HG03521 (cell line): ENCODE results near the gene CIROP.
"Not testable (repeated sequence)": the region's sequence is repeated elsewhere in the genome, so short reads cannot be mapped to it uniquely, and the experiment has no call there.

Source experiments
- ATAC-seq: cut with Tn5 transposase; IDR thresholded peaks from one replicate; pipeline ENCODE4 v1.9.1; 2021; ENCODE audit warnings: mild to moderate bottlenecking, moderate library complexity; ENCODE audit not compliant: unreplicated experiment

Gene CIROP

GRCh38 chr14:23115039-23115731, 10.4 kb upstream of the CIROP start:
- ATAC-seq = no peak

DNA sequence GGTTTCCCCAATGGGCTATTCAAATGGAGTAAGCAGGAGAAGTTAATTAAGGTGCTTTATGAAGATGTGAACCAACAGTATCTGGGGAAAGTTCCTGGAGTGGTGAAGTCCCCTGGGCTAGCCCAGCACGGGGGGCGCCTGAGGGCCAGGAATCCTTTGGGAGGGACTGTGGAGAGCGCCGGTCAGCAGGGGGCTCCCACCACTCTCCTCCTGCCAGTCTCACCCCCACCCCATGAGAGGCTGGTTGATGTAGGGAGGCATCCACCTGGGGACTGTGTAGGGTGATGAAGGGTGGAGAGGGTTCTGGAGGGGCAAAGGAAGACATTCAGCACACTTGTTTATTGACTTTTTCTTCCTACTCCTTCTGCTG, 9.9 kb upstream of the CIROP start:
- ATAC-seq = no peak

GRCh38 chr14:23114120-23114458, 9.3 kb upstream of the CIROP start:
- no peak for ATAC-seq

- no peak for ATAC-seq
These were observed 8.8 kb upstream of the CIROP start for GRCh38 chr14:23113431-23114119.

DNA sequence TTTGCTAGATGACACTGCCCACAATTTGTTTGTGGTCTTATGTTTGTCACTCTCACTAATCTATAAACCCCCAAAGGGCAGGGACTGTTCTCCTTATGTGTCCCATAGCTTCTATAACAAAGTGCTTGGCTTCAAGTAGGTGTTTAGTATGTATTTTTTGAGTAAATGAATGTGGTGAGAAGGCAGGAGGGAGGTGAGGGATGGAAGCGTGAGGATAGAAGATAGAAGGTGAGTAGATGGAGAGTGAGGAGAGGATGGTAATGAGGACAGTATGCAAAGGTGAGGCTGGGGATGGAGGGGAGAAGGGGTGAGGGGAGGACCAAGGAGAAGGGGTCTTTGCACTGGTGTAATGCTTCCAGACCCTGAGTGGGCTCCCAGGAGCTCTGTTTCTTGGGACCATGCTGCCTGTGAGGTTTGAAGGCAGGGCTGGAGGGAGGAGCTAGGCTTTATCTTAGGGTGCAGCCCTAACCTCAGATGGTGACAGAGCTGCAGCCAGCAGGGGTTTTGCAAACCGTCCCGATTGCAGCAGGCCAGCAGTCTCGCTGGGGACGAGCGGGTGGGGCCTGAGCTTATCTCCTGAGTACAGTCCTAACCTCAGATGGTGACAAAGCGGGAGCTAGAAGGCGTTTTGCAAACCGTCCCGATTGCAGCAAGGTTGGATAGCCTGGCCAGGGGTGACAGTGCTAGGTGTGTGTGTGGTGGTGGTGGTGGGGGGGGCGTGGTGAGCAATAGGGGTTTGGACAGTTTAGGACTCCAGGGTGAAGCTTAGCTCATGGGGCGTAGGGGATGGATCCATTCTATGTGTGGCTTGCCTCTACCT, 7.8 kb upstream of the CIROP start:
- no peak for ATAC-seq

DNA sequence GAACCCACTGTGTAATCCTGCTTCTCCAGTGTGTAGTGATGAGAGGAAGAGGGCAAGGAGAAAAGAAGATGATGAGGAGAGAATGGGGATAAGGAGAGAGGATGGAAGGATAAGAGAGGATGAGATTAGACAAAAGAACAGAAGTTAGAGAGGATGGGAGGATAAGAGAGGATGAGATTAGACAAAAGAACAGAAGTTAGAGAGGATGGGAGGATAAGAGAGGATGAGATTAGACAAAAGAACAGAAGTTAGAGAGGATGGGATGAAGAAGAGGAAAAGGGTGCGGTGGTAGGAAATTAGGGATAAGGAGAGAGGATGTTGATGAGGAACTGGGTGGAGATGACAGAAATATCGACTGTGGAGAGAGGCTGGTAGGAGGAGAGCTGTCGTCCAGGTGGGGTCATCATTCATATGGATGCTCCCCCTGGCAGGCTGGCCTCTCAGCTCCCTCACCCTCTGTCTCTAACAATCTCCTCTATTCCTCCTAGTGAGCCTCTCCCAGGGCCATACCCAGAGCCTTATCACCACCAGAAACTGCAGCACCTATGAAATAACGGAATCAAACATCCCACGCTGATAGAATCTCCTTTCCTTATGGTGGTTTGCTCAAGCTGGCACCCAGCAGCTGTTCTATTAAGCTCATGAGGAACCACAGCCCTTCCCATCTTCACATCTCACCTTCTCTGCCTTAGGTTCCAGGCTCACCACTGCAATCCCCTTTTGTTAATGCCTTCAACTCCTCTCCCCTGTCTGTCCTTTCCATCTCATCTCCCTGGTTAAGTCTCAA, 6.0 kb upstream of the CIROP start:
- ATAC-seq = no peak

GRCh38 chr14:23109769-23110168, 5.0 kb upstream of the CIROP start:
- ATAC-seq = no peak

DNA sequence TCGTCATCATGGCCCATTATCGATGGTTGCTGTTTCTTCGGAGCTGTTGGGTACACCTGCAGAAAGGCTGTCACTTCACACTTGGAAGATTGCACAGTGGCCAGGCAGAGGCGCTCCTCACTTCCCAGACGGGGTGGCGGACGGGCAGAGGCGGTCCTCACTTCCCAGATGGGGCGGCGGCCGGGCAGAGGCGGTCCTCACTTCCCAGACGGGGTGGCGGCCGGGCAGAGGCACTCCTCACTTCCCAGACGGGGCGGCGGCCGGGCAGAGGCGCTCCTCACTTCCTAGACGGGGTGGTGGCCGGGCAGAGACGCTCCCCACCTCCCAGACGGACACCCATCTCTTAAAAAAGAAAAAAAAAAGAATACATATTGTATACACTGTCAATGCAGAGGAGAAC, 3.4 kb upstream of the CIROP start:
- not testable (repeated sequence) for ATAC-seq

DNA sequence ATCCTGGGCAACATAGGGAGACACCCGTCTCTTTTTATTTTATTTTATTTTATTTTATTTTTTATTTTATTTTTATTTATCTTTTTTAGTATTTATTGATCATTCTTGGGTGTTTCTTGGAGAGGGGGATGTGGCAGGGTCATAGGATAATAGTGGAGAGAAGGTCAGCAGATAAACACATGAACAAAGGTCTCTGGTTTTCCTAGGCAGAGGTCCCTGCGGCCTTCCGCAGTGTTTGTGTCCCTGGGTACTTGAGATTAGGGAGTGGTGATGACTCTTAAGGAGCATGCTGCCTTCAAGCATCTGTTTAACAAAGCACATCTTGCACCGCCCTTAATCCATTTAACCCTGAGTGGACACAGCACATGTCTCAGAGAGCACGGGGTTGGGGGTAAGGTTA, 2.8 kb upstream of the CIROP start:
- not testable (repeated sequence) for ATAC-seq

- no peak for ATAC-seq
These were observed 1.9 kb upstream of the CIROP start for GRCh38 chr14:23106747-23107045.

DNA sequence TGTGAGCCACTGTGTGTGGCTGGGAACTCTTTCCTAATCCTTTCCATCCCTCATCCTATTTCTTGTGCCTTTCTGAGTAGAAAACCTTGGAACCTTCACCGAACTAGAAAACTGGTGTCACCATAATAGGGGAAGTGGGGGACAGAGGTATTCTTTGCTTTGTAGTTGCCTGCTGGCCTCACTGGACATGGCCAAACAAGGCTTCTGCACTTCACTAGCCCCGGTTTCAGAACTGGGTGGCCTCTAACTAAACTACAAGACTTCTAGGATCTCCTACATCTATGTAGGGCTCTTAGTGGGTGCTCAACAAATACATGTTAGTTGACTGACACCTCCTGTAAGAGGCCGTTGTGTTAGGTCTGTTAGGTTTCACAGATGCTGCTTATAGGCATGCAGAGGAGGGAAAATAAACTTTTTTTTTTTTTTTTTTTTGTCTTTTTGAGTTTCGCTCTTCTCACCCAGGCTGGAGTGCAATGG, 597 bp upstream of the CIROP start:
- ATAC-seq = no peak

DNA sequence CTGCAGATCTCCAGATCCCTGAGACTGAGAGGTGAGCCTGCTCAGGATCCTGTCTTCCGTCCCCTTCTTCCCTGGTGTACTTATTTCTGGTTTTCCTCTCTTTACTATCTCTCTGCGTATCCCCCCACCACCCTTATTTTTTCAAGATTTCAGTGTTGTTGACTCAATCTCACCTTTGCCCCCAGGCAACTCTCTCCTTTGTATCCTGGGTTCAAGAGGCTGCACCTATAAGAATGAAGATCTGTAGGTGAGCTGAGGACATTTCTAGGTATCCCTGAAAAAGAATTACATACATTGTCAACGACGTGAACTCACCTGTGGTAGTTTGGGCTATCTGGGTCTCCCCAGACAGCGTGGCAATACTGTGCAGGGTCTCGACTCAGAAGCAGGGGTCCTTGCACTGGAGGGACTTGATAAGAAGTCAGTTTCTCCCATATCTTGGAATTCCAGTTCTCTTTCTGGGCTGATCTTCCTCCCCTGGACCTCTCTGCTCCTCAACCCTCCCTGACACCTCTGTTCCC, 659 bp downstream of the CIROP start:
- ATAC-seq = no peak

- ATAC-seq = no peak
These were observed 1.2 kb downstream of the CIROP start for GRCh38 chr14:23103581-23103980.

GRCh38 chr14:23102801-23103200, 2.0 kb downstream of the CIROP start:
- no peak for ATAC-seq

DNA sequence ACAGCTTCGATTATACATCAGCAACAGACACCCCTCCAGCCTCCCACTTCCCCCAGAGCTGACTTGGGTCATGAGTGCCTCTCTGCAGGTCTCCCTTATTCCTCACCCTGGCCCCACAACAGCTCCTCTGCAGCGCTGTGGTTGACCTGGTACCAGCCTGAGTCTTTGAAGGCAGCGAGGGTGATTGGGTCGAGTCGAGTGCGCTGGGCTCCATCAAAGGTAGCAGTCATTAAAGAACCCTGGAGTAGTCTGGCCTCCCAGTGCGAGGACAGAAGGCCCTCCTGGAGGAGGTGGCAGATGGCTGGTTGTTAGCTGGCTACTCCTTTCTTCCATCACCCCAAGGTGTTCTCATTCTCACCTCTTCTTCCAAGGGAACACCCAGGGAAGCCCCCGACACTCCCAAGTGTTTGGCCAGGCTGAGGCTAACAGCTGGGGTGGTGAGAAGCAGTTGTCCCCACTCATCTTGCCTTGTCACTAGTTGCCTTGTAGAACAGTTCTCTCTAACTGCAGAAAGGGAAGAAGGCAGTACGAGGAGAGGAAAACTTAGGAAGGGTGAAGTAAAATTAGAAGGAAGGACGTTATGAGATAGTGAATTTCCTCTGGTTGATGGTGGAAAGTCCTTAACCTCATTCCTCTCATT, 2.7 kb downstream of the CIROP start:
- ATAC-seq = no peak

DNA sequence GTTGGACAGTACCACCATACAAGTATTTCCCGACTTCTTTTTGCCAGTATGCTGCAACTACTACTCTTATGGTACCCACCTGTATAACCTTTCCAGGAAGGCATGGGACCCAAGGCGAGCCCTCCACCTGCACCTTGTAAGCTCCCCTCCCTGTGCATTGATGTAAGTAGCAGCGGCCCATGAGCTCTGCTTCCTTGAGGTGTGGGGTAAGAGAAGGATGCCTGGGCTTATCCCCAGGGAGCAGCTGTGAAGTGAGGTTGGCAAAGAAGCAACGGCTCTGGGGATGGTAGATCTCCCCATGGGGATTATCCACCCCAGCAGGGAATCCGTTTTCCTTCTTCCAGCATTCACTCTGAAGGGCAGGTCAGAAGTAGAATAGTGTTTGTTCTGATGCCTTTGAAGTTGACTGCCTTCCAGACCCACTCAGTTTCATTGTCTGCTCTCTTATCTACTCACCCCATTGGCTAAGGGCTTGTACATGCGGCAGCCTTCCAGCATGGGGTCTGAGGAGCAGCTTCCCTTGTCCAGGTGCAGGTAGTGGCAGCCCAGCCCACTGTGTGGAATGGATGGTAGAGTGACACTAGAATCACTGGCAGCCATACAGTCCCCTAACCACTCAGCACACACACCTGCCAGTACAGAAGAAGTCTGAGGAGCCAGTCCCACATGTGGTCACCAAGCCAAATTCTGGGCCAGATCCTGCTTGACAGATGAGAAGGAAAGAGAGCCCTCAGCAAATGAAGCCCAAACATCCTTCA, 3.4 kb downstream of the CIROP start:
- ATAC-seq = no peak

- ATAC-seq = no peak
These were observed 5.5 kb downstream of the CIROP start for GRCh38 chr14:23099212-23099861.

DNA sequence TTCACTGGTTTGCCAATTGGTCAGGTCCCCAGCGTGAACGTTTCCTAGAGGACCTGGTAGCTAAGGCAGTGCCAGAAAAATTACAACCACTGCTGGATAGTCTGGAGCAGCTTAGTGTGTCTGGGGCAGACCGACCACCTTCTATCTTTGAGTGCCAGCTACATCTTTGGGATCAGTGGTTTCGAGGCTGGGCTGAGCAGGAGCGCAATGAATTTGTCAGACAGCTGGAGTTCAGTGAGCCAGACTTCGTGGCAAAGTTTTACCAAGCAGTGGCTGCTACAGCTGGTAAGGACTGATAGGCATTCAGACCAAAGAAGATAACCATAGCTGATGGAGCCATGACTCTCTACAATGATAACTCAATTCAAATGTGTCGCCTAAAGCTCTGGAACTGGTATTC, 7.0 kb downstream of the CIROP start:
- ATAC-seq = no peak
